GM12864 (cell line): ENCODE measurements around the gene PRR5L.
"Not testable (repeated sequence)": the region's sequence is repeated elsewhere in the genome, so short reads cannot be mapped to it uniquely, and the experiment has no call there.

Experiments
- DNase-seq: peaks from one replicate; pipeline ENCODE4 v3.0.0-alpha.2; 2011; ENCODE audit warnings: low read depth
- H3K4me3 ChIP-seq: 2 replicates; pipeline ENCODE4 v1.5.1; 2011; ENCODE audit warnings: mild to moderate bottlenecking, low read depth, low read length, control low read depth
- CTCF ChIP-seq: IDR thresholded peaks from 2 replicates; pipeline ENCODE4 v1.5.1; 2011; ENCODE audit warnings: low read depth, mild to moderate bottlenecking, moderate library complexity, low read length, control low read depth, inconsistent platforms; ENCODE audit errors: missing control alignments

Gene PRR5L

GRCh38 chr11:36508743-36509142 is 212.7 kb downstream of the PRR5L start:
- TF ChIP-seq CTCF = no peak
- no peak for DNase-seq
- H3K4me3 ChIP-seq = peak overlapping the region; percentile 94

GRCh38 chr11:36509201-36509639 is 213.1 kb downstream of the PRR5L start:
- H3K4me3 ChIP-seq = peak overlapping the region; percentile 94
- DNase-seq = no peak
- TF ChIP-seq CTCF = no peak

- peak; percentile 46 for DNase-seq
- H3K4me3 ChIP-seq = peak within 1 kb of the TSS; percentile 94
- TF ChIP-seq CTCF = peak; percentile 84
Measured at GRCh38 chr11:36509694-36510593, 213.9 kb downstream of the PRR5L start, which contains the start of gene TRAF6. Gene TRAF6, minus strand, starts transcription at chr11:36510272. Its CDS starts 8,757 bp downstream, at chr11:36501515.

- H3K4me3 ChIP-seq = peak overlapping the region; percentile 94
- no peak for TF ChIP-seq CTCF
- DNase-seq = no peak
Measured at GRCh38 chr11:36510594-36510942, 214.5 kb downstream of the PRR5L start.

- not testable (repeated sequence) for H3K4me3 ChIP-seq
Measured at GRCh38 chr11:36511062-36511461, 215.0 kb downstream of the PRR5L start.

GRCh38 chr11:36512016-36512415 is 215.9 kb downstream of the PRR5L start:
- TF ChIP-seq CTCF = no peak

More at GRCh38 chr11:36511062-36511461, 215.0 kb downstream of the PRR5L start:
- DNase-seq = not testable (repeated sequence)

GRCh38 chr11:36513965-36514364 is 217.9 kb downstream of the PRR5L start:
- DNase-seq = no peak
- no peak for TF ChIP-seq CTCF
- no peak overlapping the region for H3K4me3 ChIP-seq

More at GRCh38 chr11:36512016-36512415, 215.9 kb downstream of the PRR5L start:
- DNase-seq = no peak
- no peak overlapping the region for H3K4me3 ChIP-seq
